Erythroblast (primary cell): ENCODE data around the gene CNBP.

ENCODE experiments used
- GATA1 ChIP-seq: IDR thresholded peaks from 2 replicates; pipeline ENCODE4 v1.6.1; 2011; ENCODE audit warnings: low read depth, mild to moderate bottlenecking, control low read depth, low read length, moderate library complexity
- POLR2A ChIP-seq: IDR thresholded peaks from 2 replicates; pipeline ENCODE4 v1.6.1; 2011; ENCODE audit warnings: mild to moderate bottlenecking, low read length

GRCh38 chr3:129228891-129229585 is 45.3 kb upstream of the CNBP start:
- TF ChIP-seq POLR2A (no peak), GATA1 (no peak)
